HG02884 (cell line): ENCODE data around the gene KDM3A.

Source experiments
- ATAC-seq: cut with Tn5 transposase; IDR thresholded peaks from one replicate; pipeline ENCODE4 v1.9.1; 2021; ENCODE audit warnings: mild to moderate bottlenecking, moderate library complexity; ENCODE audit not compliant: unreplicated experiment

The KDM3A gene

GRCh38 chr2:86440631-86441391, at the start of gene KDM3A:
TSS of gene KDM3A (plus strand) at chr2:86441371. CDS start at chr2:86442048, 677 bp downstream.
- ATAC-seq, result peak; percentile 75

GRCh38 chr2:86392873-86393518, 48.2 kb upstream of the KDM3A start:
- ATAC-seq, result no peak

GRCh38 chr2:86393521-86394491, 47.4 kb upstream of the KDM3A start:
- no peak for ATAC-seq

- no peak for ATAC-seq
Measured at GRCh38 chr2:86396291-86396785, 44.8 kb upstream of the KDM3A start.

GRCh38 chr2:86397986-86398385, 43.2 kb upstream of the KDM3A start:
- ATAC-seq, result no peak

- no peak for ATAC-seq
Measured at GRCh38 chr2:86398500-86399474, 42.4 kb upstream of the KDM3A start.

GRCh38 chr2:86400321-86400720, 40.9 kb upstream of the KDM3A start:
- no peak for ATAC-seq

- no peak for ATAC-seq
Measured at GRCh38 chr2:86410581-86410980, 30.6 kb upstream of the KDM3A start.

GRCh38 chr2:86411396-86411795, 29.8 kb upstream of the KDM3A start:
- ATAC-seq, result no peak

- ATAC-seq, result no peak
Measured at GRCh38 chr2:86412007-86412406, 29.2 kb upstream of the KDM3A start.

GRCh38 chr2:86413296-86414094, 27.7 kb upstream of the KDM3A start:
- ATAC-seq, result no peak

- no peak for ATAC-seq
Measured at GRCh38 chr2:86414996-86415395, 26.2 kb upstream of the KDM3A start.

GRCh38 chr2:86416146-86416545, 25.0 kb upstream of the KDM3A start:
- ATAC-seq, result no peak

- no peak for ATAC-seq
Measured at GRCh38 chr2:86417961-86418360, 23.2 kb upstream of the KDM3A start.

- ATAC-seq, result no peak
Measured at GRCh38 chr2:86420913-86421312, 20.3 kb upstream of the KDM3A start.

- no peak for ATAC-seq
Measured at GRCh38 chr2:86426271-86426670, 14.9 kb upstream of the KDM3A start.

GRCh38 chr2:86429335-86429734, 11.8 kb upstream of the KDM3A start:
- no peak for ATAC-seq

- no peak for ATAC-seq
Measured at GRCh38 chr2:86430368-86430767, 10.8 kb upstream of the KDM3A start.

GRCh38 chr2:86433137-86433536, 8.0 kb upstream of the KDM3A start:
- ATAC-seq, result no peak
